ENCODE results near the gene ABRAXAS1. TPM values are rescaled to one million over a fixed set of nuclear protein-coding genes. Genes with fewer than 3 reads are reported as not detected.

The ABRAXAS1 gene
- total and polyA plus RNA-seq, 2 of the 13 experiments (the other 11 are each of a cell fraction or from before 2014, with no cell fraction given) = 14.1 to 14.7 TPM

- no peak for TF ChIP-seq GLI4 (CRISPR knock-in tag; IDR thresholded peaks at IDR 0.05; ENCODE audit: borderline replicate concordance)
- TF ChIP-seq ZGPAT (CRISPR knock-in tag; IDR thresholded peaks at IDR 0.05) = peak; percentile 72
- peak; percentile 85 for TF ChIP-seq ZNF142 (CRISPR knock-in tag; IDR thresholded peaks at IDR 0.05)
- TF ChIP-seq FOXO1 (CRISPR knock-in tag; IDR thresholded peaks at IDR 0.05) = no peak
- TF ChIP-seq ZNF414 (CRISPR knock-in tag; IDR thresholded peaks at IDR 0.05) = peak; percentile 65; the same call in 1 of the 2 replicates
- TF ChIP-seq NFRKB (IDR thresholded peaks at IDR 0.05) = no peak
- TF ChIP-seq ZNF678 (CRISPR knock-in tag; IDR thresholded peaks at IDR 0.05) = no peak
- TF ChIP-seq SAP130 (CRISPR knock-in tag; IDR thresholded peaks at IDR 0.05; ENCODE audit: low read depth) = peak; percentile 80
- no peak for TF ChIP-seq ZFP36L2 (CRISPR knock-in tag; IDR thresholded peaks at IDR 0.05)
- TF ChIP-seq ZNF740 (CRISPR knock-in tag; IDR thresholded peaks at IDR 0.05) = 0 out of 2 replicates have a peak, but pooled peaks have one; percentile 65
- TF ChIP-seq AHDC1 (CRISPR knock-in tag; IDR thresholded peaks at IDR 0.05; ENCODE audit: borderline replicate concordance) = peak; percentile 27; the same call in 1 of the 2 replicates
- TF ChIP-seq NRL (CRISPR knock-in tag; IDR thresholded peaks at IDR 0.05; ENCODE audit: borderline replicate concordance) = peak; percentile 90
- TF ChIP-seq JUN (CRISPR knock-in tag; IDR thresholded peaks at IDR 0.05) = no peak
- TF ChIP-seq SIN3A (IDR thresholded peaks at IDR 0.05; ENCODE audit: borderline replicate concordance, low read depth, low read length) = peak; percentile 88; the same call in 1 of the 2 replicates
Measured at GRCh38 chr4:83484500-83485461, at the start of gene ABRAXAS1 (continued).

All from HepG2 (cell line).